Epithelial cell of prostate (primary cell): Measurements from ENCODE around the gene ADAM30.

Experiments
- DNase-seq: peaks from one replicate; pipeline ENCODE4 v3.0.0-alpha.2; 2011; ENCODE audit warnings: low read depth, low spot score
- H3K27ac ChIP-seq: fragments of 450-650 bp; 2 replicates; pipeline ENCODE4 v1.5.1; 2017; ENCODE audit warnings: mild to moderate bottlenecking

Gene ADAM30

DNA sequence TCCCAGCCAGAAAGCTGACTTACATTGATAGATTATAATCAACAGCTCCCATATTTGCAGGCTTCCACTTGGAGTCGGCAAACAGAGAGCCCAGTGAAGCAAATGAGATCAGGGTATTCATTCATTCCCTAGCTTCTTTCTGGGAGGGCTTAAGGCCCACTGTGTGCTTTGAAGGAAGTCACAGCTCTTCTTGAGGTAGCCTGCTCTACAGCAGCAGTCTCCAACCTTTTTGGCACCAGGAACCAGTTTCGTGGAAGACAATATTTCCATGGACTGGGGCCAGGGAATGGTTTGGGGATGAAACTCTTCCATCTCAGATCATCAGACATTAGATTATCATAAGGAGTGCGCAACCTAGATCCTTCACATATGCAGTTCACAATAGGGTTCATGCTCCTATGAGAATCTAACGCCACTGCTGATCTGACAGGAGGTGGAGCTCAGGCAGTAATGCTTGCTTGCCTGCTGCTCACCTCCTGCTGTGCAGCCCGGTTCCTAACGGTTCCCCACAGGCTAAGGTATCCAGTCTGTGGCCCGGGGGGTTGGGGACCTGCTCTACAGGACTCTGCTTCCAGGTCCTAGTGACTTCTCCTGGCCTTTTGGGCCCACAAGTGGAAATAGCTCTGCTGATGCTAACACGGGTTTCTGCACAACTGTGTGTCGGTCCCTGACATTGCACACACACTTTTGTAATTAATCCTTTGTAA, 13.7 kb upstream of the ADAM30 start:
- no peak overlapping the region for H3K27ac ChIP-seq
- DNase-seq = no peak

DNA sequence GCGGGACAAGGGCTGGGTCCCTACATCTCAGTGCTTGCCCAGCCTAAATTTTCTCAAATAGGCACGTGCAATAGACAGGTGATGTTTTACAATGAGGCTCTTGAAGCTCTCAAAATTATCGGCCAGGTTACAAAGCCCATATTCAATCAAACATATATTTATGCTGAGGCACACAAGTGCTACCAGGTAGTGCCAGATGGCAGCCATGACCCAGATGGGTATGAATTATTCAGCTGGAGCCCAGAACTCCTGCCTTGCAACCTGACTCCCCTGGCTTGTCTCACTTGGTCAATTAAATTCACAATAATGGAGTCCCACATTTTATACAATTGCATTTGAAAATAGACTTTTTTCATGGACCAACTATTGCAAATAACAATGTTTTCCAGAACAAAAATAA, 12.3 kb upstream of the ADAM30 start:
- DNase-seq = no peak

DNA sequence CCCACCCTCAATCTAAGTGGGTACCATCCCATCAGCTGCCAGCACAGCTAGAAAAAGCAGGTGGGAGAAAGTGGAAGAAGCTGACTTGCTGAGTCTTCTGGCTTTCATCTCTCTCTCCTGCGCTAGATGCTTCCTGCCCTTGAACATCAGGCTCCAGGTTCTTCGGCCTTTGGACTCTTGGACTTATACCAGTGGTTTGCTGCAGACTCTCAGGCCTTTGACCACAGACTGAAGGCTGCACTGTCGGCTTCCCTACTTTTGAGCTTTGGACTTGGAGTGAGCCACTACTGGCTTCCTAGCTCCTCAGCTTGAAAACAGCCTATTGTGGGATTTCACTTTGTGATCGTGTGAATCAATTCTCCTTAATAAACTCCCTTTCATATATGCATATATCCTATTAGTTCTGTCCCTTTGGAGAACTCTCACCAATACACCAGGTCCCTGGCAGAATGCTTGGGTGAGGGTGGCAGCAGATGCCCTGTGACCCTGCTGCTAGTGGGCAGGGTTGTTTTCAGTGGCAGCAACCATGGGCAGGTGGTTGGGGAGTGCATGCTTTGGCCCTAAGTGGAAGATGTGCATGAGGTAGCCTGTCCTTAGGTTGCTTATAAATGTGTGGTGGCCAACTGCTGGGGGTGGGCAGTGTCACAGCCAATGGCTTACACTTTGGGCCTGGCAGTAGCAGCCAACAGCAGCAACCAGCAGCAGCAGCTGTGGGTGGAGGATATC, 10.8 kb upstream of the ADAM30 start:
- no peak for DNase-seq
- H3K27ac ChIP-seq = no peak overlapping the region

More for the DNA sequence above, 12.3 kb upstream of the ADAM30 start:
- no peak overlapping the region for H3K27ac ChIP-seq

DNA sequence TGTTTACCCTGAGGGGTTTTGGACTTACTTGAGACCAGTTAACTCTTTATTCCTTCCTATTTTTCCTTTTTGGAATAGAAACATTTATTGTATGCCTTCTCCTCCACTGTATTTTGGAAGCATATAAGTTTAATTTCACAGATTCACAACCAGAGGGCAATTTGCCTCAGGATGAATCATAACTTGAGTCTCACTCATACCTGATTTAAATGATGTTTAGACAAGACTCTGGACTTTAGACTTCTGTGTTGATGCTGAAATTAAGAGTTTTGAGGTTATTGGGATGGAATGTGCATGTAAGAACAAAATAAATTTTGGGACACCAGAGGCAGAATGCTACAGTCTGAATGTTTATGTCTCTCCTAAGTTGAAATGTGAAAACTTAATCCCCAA, 7.1 kb upstream of the ADAM30 start:
- DNase-seq = no peak
- no peak overlapping the region for H3K27ac ChIP-seq

DNA sequence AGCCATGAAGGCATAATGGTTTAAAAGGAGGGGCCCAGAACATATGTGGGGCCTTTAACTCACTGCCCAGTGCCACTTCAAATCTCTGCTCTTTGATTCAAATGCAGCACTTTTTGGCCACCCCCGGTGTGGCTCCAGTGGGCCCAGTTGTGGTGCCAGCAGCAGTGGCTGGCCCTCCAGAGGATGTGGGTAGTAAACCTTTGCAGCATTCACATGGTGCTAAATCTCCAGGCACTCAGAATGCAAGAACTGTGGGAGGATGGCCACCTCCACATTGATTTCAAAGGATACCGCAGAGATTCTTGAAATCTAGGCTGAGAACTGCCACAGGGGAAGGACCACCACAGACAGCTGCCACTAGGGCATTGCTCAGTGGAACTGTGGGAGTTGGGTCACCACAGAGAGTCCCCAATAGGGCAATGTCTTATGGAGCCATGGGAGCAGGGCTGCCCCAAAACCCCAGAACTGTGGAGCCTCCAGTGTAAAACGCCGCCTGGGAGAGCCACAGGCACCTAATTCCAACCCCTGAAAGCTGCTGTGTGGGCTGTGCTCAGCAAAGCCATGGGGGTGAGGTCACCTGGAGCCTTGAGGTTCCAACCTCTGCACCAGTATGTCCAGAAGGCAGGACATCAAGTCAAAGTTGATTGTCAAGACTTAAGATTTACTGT, 6.6 kb upstream of the ADAM30 start:
- no peak for DNase-seq
- H3K27ac ChIP-seq = no peak overlapping the region

DNA sequence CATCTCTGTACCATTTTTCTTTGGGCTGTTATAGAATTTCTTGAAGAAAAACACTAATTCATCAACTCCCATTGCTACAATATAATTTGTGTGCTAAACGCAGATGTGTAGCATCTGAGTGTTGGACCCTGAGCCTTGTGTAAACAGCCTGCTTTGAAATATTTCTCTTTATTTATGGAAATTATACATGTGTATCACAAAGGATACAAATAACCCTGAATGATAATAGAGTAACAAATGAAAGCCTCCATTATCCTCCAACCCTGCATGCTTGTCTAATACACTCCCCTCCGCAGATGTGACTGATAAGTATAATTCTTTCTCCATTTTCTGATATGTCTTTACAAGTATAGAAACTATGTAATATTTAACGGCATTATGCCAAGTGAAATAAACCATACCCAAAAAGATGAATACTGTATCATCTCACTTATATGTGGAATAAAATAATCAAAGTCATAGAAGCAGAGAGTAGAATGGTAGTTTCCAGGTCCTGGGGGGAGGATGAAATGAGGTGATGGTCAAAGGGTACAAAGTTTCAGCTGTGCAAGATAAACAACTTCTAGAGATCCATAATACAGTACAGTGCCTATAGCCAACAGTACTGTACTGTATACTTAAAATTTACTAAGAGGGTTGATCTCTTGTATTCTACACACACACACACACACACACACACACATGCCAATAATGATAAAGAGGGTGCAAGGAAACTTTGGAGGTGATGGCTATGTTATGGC, 2.8 kb upstream of the ADAM30 start:
- DNase-seq = no peak
- H3K27ac ChIP-seq = no peak overlapping the region

DNA sequence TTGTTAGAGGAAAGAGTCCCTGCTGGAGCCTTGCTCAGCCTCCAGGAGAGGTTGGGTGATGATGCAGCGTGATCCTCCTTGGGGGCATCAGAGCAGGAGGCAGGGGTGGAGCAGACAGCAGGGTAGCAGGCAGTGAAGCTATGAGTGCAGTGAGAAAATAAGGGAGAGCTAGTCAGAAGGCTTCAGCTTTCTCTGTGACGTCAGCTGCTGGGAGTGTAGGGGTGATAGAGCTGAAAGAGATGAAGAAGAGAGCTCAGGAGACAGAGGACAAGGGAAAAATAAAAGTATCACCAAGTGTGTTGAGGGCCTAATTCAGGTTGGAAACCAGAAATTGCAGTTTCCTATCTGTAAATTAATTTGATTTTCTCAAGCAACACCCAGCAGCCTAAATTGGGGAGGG, 2.2 kb upstream of the ADAM30 start:
- no peak overlapping the region for H3K27ac ChIP-seq
- DNase-seq = no peak

DNA sequence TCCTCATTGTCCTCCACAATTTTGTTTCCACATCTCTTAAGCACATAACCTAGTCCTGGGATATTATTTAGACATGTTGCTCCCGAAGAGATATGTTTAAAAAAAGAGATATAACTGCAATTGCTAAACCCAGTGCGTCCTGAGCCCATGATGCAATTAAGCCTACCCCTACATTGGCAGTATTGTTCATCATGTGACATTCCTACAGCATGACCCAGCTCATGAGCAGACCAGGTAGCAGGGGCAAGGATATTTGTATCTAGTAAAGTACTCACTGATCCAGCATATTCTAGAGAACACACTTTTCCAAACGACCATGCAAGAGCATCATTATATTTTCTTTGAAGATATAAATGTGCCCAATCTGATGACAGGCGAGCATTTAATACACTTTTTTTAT, 1.2 kb downstream of the ADAM30 start:
- no peak overlapping the region for H3K27ac ChIP-seq
- DNase-seq = no peak

DNA sequence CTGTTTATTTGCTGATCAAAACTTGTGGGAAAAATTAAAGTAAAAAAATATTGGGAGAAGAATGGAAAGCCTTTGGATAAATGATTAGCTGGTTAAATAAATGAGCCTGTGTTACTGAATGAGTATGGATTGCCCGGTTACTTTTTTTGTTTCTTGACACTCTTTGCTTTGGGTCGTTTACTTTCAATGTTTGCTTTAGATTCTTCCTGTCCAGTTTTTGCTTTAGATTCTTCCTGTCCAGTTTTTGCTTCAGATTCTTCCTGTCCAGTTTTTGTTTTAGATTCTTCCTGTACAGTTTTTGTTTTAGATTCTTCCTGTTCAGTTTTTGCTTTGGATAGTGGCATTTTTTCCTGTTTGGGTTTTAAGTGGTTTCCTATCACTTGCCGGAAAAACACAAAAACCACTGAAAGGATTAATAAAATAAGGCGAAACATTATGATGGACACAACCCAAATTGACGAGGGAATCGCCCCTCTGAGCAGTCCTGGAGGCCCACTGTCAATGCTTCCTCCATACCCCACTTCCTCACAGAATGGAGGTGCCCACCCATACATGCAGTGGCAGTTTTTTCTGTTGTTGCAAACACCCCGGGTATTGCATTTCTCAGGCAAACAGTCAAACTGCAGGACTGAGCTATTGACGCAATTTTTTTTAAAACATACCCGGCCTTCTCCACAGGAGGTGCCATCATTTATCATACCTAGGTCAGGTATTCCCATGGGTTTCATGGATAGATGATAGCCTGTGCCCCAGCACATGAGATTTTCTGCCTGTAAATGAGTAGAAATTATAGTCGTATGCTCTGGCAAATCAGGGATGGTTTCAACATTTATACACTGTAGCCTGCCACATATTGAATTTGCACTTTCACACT, 2.3 kb downstream of the ADAM30 start:
- no peak for DNase-seq
- H3K27ac ChIP-seq = no peak overlapping the region

DNA sequence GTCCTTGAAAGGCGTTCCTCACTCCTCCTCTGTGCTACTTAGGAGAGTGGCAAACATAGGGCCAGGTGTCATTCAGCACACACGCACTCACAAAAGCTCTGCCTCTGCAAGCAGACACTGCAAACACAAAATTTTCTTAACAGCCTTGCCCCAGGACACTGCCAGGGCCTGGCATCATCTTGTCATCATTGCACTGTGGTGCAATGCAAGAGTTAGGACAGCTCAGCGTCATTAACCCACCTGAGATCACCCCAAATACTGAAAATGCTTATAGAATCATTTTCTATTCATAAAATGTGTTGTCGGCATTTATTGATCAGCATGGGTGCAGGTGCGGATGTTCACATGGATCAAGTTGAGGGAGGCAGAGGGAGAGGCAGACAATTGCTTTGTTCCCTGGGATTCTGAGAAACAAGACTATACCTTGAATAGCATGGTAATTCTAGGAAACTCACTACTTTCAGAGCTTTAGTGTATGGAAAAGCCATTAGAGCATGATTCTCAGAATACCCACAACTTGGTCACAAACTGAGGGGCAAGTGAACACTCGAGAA, 3.0 kb downstream of the ADAM30 start:
- no peak for DNase-seq
- H3K27ac ChIP-seq = no peak overlapping the region

DNA sequence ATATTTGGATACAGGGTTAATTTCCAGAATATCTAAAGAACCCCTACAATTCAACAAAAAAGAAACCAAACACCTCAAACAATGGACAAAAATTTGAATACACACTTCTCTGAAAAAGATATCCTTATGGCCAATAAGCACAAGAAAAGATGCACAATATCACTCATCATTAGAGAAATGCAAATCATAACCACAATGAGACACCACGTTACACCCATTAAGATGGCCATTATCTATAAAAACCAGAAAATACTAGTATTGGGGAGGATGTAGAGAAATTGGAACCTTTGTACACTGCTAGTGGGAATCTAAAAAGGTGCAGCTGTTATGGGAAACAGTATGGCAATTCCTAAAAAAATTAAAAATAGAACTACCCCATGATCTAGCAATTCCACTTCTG, 4.9 kb downstream of the ADAM30 start:
- DNase-seq = no peak

DNA sequence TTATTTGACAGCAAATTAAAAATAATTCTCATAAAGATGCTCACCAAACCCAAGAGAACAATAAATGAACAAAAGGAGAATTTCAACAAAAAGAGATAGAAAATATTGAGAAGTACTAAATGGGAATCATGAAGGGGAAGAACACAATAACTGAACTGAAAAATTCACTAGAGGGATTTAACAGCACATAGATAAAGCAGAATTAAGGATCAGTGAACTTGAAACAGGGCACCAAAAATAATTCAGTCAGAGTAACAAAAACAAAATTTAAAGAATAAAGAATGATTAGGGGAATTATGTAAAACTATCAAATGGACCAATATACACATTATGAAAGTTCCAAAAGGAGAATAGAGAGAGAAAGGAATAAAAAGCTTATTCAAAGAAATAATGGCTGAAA, 7.8 kb downstream of the ADAM30 start:
- H3K27ac ChIP-seq = no peak overlapping the region
- DNase-seq = no peak

More for the DNA sequence above, 4.9 kb downstream of the ADAM30 start:
- H3K27ac ChIP-seq = no peak overlapping the region

DNA sequence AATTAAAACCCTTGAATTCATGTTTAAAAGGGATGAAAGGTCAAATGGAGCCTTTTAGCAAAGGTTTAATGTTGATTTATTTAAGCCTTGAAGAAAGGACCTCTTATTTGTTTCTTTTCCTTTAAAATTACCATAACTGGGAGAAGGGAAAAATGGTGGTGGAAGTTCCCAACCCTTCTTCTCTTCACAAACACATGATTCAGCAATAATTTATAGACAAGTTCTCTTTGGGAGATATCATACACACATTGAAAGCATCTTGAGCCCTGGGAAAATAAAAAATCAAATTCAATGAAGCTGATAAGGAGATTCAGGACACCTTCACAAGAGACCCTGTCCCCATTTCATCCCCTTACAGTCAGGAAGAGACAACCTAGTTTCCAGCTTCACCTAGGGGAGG, 8.9 kb downstream of the ADAM30 start:
- no peak overlapping the region for H3K27ac ChIP-seq
- no peak for DNase-seq

DNA sequence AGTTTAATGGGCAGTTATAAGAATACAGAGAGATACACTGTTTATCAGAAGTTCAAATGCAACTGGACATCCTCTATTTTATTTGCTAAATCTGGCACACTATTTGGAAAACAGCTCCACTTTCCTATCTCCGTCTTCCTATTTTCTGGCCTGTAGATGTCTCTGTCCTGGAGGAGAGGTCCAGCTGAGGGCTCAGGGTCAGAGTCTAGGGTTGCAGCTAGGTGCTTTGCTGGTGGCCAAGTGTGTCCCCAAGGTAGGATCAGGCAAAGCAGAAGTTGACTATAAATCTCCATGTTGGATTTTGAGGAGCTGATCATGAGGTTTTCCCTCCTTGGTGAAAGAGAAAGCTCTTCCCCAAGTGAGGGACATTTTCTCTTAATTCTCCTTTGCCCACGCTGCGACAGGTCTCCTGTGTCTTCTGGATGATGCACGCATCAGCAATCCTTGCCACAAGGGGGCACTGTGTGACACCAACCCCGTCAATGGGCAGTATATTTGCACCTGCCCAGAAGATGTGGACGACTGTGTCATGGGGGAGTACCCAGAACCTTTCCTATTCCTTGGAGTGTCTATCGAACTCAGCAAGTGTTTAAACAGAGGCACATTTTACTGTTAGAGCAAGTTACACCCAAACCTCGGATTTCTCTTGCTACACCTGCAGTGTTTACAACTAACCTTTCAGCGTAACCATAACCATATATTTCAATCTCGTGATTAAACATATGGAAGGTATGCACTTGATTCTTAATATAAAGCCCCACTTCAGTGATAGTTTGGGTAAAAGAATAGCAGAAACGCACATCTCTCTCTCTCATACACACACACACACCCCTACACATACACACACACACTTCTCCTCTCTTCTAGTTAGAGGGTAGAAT, 10.2 kb downstream of the ADAM30 start:
- H3K27ac ChIP-seq = no peak overlapping the region
- DNase-seq = no peak

DNA sequence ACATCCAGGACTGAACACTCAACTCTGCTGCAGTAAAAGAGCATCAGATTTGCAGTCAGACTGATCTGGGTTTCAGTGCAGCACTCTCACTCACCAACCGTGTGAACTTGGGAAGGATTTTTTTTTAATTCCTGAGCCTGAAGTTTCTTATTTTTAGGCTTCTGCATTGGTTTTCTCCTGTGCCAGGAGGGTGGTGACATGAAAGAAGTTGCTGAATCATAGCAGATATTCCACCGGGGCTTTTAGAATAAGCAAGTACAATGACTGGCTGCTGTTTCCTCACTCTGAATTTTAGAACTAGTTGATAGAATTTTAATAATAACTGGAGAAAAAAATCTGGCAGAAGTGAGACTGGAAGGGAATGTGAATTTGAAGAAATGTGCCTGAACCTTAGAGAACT, 11.6 kb downstream of the ADAM30 start:
- no peak for DNase-seq

DNA sequence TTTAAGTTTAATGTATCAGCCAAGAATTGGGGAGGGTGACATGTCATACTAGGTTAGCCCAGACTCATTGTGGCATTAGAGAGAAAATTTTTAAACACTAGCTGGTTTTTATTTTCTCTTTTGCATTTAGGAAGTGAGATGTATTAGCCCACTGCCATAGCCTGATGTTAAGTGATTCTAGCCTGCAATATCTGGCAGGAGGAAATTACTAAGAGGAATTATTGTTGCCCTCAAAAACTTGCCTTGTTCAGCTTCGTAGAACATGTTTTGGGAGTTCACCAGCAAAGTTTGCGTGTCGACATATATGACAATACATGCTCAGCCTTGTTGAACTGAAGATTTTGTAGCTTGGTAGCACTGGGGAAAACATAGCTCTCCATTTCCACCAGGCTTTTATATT, 12.5 kb downstream of the ADAM30 start:
- no peak for DNase-seq
- H3K27ac ChIP-seq = no peak overlapping the region

More for the DNA sequence above, 11.6 kb downstream of the ADAM30 start:
- H3K27ac ChIP-seq = no peak overlapping the region

DNA sequence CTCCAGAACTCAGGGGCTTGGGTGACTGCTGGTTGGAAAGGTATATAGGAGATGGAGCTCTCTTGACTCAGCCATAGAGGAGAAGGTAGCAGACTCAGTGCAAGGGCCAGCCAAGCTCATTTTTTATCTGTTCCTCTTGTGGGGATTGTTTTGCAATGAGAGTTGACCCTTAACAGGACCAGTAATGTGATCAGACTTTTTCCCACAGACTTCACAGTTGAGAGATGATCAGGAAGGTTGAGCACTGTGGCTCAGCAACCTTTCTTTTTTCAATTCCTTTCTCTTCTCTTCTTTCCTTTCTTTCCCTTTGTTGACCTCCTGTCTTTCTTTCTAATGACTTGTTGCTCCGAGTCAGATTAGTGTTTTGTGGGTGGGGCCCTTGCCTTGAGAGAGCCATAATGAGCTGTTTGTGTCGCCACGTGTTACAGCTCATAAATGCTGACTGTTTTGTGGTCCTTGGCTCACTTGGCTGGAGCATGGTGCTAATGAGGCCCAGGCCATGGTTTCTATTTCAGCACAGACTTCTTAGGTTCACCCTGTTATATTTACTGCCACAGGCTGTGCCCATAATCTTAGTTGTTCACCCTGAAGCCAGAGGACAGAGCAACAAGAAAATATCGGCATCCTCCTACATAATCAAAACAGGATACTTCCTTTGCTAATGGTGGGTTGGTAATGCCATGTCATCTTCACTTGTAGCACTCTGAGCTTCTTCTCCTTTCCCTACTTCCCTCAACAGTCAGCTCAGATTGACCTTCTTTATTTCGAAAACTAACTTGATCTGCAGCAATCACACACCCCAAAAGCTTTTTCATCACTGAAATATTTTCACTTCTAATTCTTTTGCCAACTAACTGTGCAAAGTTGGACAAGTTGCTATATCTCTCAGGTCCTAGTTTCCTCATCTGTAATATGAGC, 13.9 kb downstream of the ADAM30 start:
- no peak overlapping the region for H3K27ac ChIP-seq
- DNase-seq = no peak
